HG02870 (cell line): ENCODE data around the gene COG4.

Experiments
- ATAC-seq: cut with Tn5 transposase; IDR thresholded peaks from one replicate; pipeline ENCODE4 v1.9.1; 2021; ENCODE audit warnings: mild to moderate bottlenecking, moderate library complexity; ENCODE audit not compliant: unreplicated experiment

The COG4 gene

GRCh38 chr16:70434484-70435260, 88.7 kb downstream of the COG4 start:
- ATAC-seq = no peak

DNA sequence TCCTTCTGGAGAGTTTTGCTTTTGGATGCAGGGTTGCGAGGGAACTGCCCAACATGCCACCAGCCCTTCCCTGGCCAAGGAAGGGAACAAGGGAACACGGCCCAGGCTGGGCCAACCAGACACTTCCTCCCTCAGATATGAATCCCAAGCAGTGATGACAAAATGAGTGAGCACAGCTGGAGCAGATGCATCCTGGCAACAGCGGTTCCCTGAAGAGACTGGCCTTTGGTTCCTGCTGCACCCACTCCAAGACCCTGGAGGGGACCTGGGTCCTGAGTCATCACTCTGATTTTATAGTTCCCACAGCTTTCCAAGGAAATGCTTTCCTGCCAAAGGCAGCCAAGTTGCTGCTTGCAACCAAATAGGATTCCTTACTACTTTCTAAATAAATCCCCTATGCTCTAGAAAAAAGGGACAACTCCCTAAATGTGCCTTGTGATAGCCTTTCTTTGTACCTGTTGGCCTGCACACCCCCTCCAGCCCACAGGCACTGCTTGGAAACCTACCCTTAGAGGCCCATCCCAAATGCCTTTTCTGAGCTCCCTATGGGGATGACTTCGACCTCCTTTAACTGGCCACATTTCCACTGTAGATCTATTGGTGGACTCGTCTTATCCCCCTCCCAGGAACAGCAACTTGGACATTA, 89.8 kb downstream of the COG4 start:
- no peak for ATAC-seq

- no peak for ATAC-seq
Measured at GRCh38 chr16:70432723-70433457, 90.5 kb downstream of the COG4 start.

GRCh38 chr16:70432356-70432722, 91.0 kb downstream of the COG4 start:
- no peak for ATAC-seq

- ATAC-seq = peak; percentile 39
Measured at GRCh38 chr16:70430667-70431536, 92.5 kb downstream of the COG4 start.
